Natural killer cell (primary cell): ENCODE data around the gene SYNGR4. TPM values are rescaled to one million over a fixed set of nuclear protein-coding genes. Genes with fewer than 3 reads are reported as not detected.

ENCODE experiments used
- ATAC-seq, 3 donors: fragments of 150-1000 bp in 2 of 3; fragments of 200-7000 bp in 1 of 3; cut with Tn5 transposase; 1 replicate in 1 of 3; 2 replicates in 2 of 3; pipeline ENCODE4 v1.10.0; 2021; ENCODE audit warnings: mild to moderate bottlenecking in 2 of 3, moderate library complexity in 2 of 3
- DNase-seq, 2 donors: peaks; one replicate each; pipeline versions ENCODE4 v3.0.0 to v3.0.0-alpha.2; 2013 to 2021; ENCODE audit warnings: mixed read lengths in 1 of 2
- H3K27ac ChIP-seq: one replicate; pipeline ENCODE4 v1.5.1; 2013; ENCODE audit warnings: mild to moderate bottlenecking, low read length
- H3K27me3 ChIP-seq: one replicate; pipeline ENCODE4 v1.6.1; 2013; ENCODE audit warnings: low read length; ENCODE audit not compliant: control insufficient read depth, insufficient read depth
- H3K36me3 ChIP-seq: one replicate; pipeline ENCODE4 v1.6.1; 2013; ENCODE audit warnings: low read length; ENCODE audit not compliant: control insufficient read depth, insufficient read depth
- H3K4me1 ChIP-seq: one replicate; pipeline ENCODE4 v1.6.1; 2013; ENCODE audit warnings: low read length; ENCODE audit not compliant: control insufficient read depth, insufficient read depth
- H3K4me3 ChIP-seq: one replicate; pipeline ENCODE4 v1.5.1; 2013; ENCODE audit warnings: low read length
- H3K9me3 ChIP-seq: one replicate; pipeline ENCODE4 v1.6.1; 2013; ENCODE audit warnings: low read length; ENCODE audit not compliant: control insufficient read depth, insufficient read depth
- H3K27ac Mint-ChIP-seq, 2 donors: one replicate each; pipeline ENCODE4 v1.8.0; 2022; ENCODE audit warnings: mild to moderate bottlenecking in 2 of 2, mixed read lengths in 2 of 2, moderate library complexity in 1 of 2
- H3K27me3 Mint-ChIP-seq, 2 donors: one replicate each; pipeline ENCODE4 v1.8.0; 2022; ENCODE audit warnings: low read depth in 2 of 2, mixed read lengths in 2 of 2
- H3K36me3 Mint-ChIP-seq: one replicate; pipeline ENCODE4 v1.8.0; 2022; ENCODE audit warnings: mixed read lengths
- H3K4me1 Mint-ChIP-seq, 2 donors: one replicate each; pipeline ENCODE4 v1.8.0; 2022; ENCODE audit warnings: mixed read lengths in 2 of 2
- H3K4me3 Mint-ChIP-seq: one replicate; pipeline ENCODE4 v1.8.0; 2022; ENCODE audit warnings: mild to moderate bottlenecking, moderate library complexity, mixed read lengths
- H3K9me3 Mint-ChIP-seq, 2 donors: one replicate each; pipeline ENCODE4 v1.8.0; 2022; ENCODE audit warnings: mixed read lengths in 2 of 2
- WGBS: methylation state at CpG from one replicate; pipeline ENCODE4 v1.1.7; 2013; ENCODE audit warnings: missing lambda C conversion rate; ENCODE audit not compliant: insufficient coverage; 5-methylcytosine and 5-hydroxymethylcytosine counted together
- intact Hi-C: fragments of 100-400 bp; cut with micrococcal nuclease; formaldehyde crosslinking; loops from one replicate; pipeline ENCODE4 v1.14.2; 2022
- total RNA-seq, 4 donors: library from RNA; stranded (reverse); fragments of 120-200 nt in 1 of 4; gene quantifications; one replicate each; pipeline versions ENCODE4 v1.2.3 to v1.2.4, GENCODE V29; 2013 to 2022
- TF ChIP-seq, protein P1 (sequence below): fragments of 200-600 bp; IDR thresholded peaks from one replicate; pipeline ENCODE4 v1.8.0; 2022; ENCODE audit warnings: antibody characterized with exemption

Gene SYNGR4
- total RNA-seq, 3 donors from 2014 or later (not counting 1 experiment from before 2014, with no cell fraction given): not detected

DNA sequence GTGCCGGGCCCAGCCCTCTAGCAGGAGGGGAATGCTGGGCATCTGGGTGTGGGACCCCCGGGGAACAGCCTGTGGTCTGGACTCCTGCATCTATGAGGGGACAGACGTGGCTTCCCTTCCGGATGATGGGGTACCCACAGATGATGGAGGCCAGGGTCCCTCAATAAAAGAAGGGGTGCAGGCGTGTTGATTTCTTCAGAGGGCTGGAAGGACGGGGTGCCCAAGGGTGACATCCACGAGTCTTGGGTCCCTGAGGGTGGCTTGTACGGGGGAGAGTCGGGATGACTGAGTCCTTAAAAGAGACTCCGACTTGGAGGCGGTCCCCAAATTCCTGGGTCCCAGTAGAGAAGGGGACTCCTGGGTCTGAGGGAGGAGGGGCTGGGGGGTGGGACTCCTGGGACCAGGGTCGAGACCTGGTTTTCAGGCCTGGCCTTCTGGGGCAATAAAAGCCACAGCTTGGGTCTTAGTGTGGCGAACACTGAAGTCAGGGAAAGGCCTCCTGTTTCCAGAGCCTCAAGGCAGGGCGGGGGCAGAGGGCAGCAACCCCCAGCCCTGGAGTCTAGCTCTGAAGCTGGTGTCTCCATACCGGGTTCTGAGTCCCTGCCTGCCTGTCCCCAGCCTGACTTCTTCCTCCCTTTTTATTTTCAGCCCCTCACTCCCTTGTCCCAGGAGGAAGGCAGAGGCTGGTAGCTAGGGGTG is 28.8 kb downstream of the SYNGR4 start:
- H3K4me3 ChIP-seq: no peak overlapping the region
- no peaks in the 10 kb centered on the region for H3K9me3 ChIP-seq
- peaks cover 2% of the 10 kb centered on the region for H3K36me3 ChIP-seq
- peaks cover 60% of the 10 kb centered on the region for H3K4me1 ChIP-seq
- Mint-ChIP-seq H3K4me3 (peak overlapping the region; percentile 72), H3K36me3 (no peaks in the 10 kb centered on the region), H3K9me3 (no peaks in the 10 kb centered on the region), H3K4me1 (peaks cover 24 to 61% of the 10 kb centered on the region in 2 donors), H3K27ac (peak overlapping the region in 1 of 2 donors; percentile 85), H3K27me3 (peaks cover 11 to 43% of the 10 kb centered on the region in 2 donors)
- 92% methylated on average over 14 of the region's 15 CpGs for WGBS
- H3K27me3 ChIP-seq: peaks cover 37% of the 10 kb centered on the region
- no peak overlapping the region for H3K27ac ChIP-seq
- DNase-seq (no peak), ATAC-seq (no peak)
- TF ChIP-seq, protein P1, sequence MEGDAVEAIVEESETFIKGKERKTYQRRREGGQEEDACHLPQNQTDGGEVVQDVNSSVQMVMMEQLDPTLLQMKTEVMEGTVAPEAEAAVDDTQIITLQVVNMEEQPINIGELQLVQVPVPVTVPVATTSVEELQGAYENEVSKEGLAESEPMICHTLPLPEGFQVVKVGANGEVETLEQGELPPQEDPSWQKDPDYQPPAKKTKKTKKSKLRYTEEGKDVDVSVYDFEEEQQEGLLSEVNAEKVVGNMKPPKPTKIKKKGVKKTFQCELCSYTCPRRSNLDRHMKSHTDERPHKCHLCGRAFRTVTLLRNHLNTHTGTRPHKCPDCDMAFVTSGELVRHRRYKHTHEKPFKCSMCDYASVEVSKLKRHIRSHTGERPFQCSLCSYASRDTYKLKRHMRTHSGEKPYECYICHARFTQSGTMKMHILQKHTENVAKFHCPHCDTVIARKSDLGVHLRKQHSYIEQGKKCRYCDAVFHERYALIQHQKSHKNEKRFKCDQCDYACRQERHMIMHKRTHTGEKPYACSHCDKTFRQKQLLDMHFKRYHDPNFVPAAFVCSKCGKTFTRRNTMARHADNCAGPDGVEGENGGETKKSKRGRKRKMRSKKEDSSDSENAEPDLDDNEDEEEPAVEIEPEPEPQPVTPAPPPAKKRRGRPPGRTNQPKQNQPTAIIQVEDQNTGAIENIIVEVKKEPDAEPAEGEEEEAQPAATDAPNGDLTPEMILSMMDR: no peak
- intact Hi-C loops: no loop called here

DNA sequence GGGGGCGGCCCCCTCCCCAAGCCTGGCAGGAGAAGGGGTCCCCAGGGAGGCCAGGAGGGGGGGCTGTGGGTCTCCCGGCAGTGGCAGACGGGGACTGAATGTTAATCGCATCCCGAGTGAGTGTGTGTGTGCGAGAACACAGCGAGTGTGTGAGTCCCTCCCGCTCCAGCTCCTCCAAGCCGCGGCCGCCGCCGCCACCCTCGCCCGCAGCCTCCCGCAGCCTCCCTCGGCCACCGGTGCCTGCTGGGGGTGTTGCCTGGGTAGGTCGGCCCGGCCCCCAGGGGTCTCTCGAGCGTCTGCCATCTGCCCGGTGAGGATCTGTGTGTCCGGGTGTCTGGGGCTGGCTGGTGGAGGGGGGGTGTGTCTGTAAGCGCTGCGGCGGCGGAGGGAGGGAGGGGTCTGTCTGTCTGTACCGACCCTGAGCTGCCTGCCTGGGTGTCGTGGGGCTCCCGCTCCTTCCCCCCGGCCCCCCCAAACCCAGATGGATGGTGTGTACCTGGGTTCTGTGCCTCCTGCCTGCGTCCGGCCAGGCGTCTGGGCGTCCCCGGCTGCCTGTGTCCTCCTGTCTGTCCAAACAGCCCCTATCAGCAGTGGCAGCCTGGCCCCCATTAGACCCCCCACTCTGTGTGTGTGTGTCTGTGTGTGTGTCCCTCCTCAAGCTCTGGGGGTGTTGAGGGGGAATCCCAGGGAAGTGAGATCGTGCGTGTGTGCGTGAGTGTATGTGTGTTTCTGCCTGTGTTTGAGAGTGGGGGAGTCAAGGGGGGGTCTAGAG is 29.6 kb downstream of the SYNGR4 start, which contains the start of gene GRIN2D:
Gene GRIN2D, plus strand, starts transcription at position 110 of the 772 bp plus-strand sequence. CDS start 4,725 bp downstream, outside the sequence.
- 2% methylated on average over 33 of the region's 40 CpGs for WGBS
- Histone ChIP-seq H3K27me3 (peaks cover 37% of the 10 kb centered on the region), H3K36me3 (no peaks in the 10 kb centered on the region), H3K9me3 (no peaks in the 10 kb centered on the region), H3K4me1 (peaks cover 62% of the 10 kb centered on the region), H3K27ac (no peak within 1 kb of the TSS), H3K4me3 (no peak within 1 kb of the TSS)
- Mint-ChIP-seq H3K27me3 (peaks cover 12 to 43% of the 10 kb centered on the region in 2 donors), H3K36me3 (no peaks in the 10 kb centered on the region), H3K27ac (peak within 1 kb of the TSS in 1 of 2 donors; percentile 85), H3K4me1 (peaks cover 25 to 60% of the 10 kb centered on the region in 2 donors), H3K9me3 (no peaks in the 10 kb centered on the region), H3K4me3 (peak within 1 kb of the TSS; percentile 72)
- TF ChIP-seq, protein P1: no peak
- intact Hi-C loops: loop anchor here (1.0 kb wide), 1 partner anchor 26 kb away; no protein-coding TSS in a partner anchor
- ATAC-seq (no peak), DNase-seq (peak; percentile 34 to 51)

- no peaks in the 10 kb centered on the region for H3K36me3 ChIP-seq
- no peak overlapping the region for H3K27ac ChIP-seq
- H3K27me3 ChIP-seq: peaks cover 37% of the 10 kb centered on the region
- Mint-ChIP-seq H3K4me3 (no peak overlapping the region), H3K9me3 (peaks cover 0 to 2% of the 10 kb centered on the region in 2 donors), H3K27ac (peak overlapping the region in 1 of 2 donors; percentile 44), H3K4me1 (peaks cover 26 to 67% of the 10 kb centered on the region in 2 donors), H3K27me3 (peaks cover 12 to 43% of the 10 kb centered on the region in 2 donors), H3K36me3 (no peaks in the 10 kb centered on the region)
- DNase-seq (peak in 1 of 2 donors; percentile 32), ATAC-seq (no peak)
- TF ChIP-seq, protein P1: no peak
- intact Hi-C loops: loop anchor here (1.0 kb wide), 1 partner anchor 27 kb away; no protein-coding TSS in a partner anchor
- WGBS: 3% methylated on average over 27 of the region's 38 CpGs
- no peaks in the 10 kb centered on the region for H3K9me3 ChIP-seq
- H3K4me3 ChIP-seq: no peak overlapping the region
- peaks cover 69% of the 10 kb centered on the region for H3K4me1 ChIP-seq
These were observed 30.4 kb downstream of the SYNGR4 start for GRCh38 chr19:48394331-48395169.
